ENCODE data around the gene TNNT3.

The TNNT3 gene

DNA sequence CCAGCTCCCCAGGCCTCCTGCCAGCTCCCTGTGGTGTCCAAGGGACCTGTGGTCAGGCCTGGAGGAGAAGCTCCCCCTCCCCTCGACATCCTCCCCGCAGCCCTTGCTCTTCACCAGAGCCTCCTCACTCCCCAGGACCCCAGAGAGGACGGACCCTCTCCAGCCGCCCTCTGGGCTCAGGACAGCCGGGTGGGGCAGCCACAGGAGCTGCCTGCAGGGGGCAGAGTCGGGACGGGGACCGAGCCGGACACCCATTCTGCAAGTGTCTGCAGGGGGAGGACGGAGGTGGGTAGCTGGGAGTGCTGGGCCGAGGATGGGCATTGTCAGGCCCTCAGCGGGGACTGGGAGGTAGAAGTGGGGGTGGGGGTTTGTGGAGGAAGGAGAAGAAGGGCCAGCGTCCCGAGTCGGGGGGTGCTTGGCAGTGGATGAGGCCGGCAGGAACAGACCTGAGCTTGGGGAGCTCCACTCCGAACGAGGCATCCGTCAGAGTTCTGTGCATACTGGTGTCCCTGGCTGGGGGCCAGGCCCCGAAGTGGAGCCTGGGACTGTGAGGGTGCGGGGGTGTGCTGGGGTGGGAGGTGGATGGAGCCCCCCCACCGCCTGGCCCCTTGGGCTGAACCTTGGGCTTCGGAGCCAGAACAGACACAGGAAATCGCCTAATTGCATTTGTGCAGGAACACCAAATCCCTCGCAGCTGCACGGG lies 43.0 kb upstream of the TNNT3 start:
- Histone ChIP-seq H3K36me3 (ENCODE audit: control insufficient read depth, insufficient read depth, low read length, severe bottlenecking) (no peaks in the 10 kb centered on the region), H3K9ac (ENCODE audit: low read length) (peak overlapping the region; percentile 74), H3K4me3 (ENCODE audit: low read length) (peak overlapping the region; percentile 12), H3K27me3 (replicated peaks; ENCODE audit: control insufficient read depth, insufficient read depth, low read length) (no peaks in the 10 kb centered on the region), H3K4me1 (ENCODE audit: control insufficient read depth, insufficient read depth, low read length) (peaks cover 35% of the 10 kb centered on the region), H3K9me3 (ENCODE audit: control insufficient read depth, low read length) (no peaks in the 10 kb centered on the region)
- DNase-seq (ENCODE audit: low read depth), result peak; percentile 79

DNA sequence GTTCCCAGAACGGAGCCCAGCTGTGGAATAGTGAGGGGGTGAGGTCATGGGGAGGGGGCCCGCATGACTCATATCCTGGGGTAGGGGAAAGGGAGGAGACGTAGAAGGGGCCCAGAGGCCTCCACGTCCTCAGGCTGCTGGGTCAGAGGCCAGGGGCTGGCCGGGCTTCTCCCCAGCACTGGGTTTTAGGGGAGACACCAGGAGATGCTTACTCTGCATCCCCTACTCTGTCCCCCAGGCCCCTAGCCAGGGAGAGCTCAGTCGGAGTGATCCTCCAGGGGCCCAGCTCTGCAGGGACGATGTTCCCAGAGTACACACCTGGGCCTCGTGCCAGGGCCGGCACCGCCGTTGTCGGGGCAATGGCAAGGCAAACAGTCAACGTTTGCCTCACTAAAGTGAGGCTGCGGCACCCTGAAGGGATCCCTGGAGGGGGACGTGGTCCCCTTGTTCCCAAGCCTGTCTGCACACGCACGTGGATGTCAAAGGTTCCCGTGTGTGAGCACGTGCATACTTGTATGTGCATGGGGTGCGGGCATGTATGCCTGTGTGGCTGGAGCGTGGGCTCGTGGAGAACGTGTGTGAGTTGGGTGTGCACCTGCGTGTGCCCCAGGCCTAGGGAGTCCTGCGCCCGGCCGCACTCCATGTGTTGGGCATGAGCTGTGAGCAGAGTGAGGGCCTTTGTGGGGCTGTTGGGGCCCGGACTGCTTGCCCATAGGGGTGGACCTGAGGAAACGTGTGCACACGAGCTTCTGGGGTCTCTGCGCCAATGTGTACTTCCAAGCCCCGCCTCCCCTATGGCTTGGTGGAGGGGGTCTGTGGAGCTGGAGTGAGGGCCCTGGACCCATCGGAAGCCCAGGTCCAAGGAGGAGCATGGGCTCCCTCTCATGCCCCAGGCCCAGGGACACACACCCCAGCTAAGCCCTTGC lies 42.0 kb upstream of the TNNT3 start:
- DNase-seq (ENCODE audit: low read depth), result peak; percentile 64
- H3K36me3 ChIP-seq (ENCODE audit: control insufficient read depth, insufficient read depth, low read length, severe bottlenecking), result no peaks in the 10 kb centered on the region
- peak overlapping the region; percentile 59 for H3K9ac ChIP-seq (ENCODE audit: low read length)
- no peaks in the 10 kb centered on the region for H3K9me3 ChIP-seq (ENCODE audit: control insufficient read depth, low read length)
- peaks cover 43% of the 10 kb centered on the region for H3K4me1 ChIP-seq (ENCODE audit: control insufficient read depth, insufficient read depth, low read length)
- no peaks in the 10 kb centered on the region for H3K27me3 ChIP-seq (replicated peaks; ENCODE audit: control insufficient read depth, insufficient read depth, low read length)
- H3K4me3 ChIP-seq (ENCODE audit: low read length), result no peak overlapping the region

DNA sequence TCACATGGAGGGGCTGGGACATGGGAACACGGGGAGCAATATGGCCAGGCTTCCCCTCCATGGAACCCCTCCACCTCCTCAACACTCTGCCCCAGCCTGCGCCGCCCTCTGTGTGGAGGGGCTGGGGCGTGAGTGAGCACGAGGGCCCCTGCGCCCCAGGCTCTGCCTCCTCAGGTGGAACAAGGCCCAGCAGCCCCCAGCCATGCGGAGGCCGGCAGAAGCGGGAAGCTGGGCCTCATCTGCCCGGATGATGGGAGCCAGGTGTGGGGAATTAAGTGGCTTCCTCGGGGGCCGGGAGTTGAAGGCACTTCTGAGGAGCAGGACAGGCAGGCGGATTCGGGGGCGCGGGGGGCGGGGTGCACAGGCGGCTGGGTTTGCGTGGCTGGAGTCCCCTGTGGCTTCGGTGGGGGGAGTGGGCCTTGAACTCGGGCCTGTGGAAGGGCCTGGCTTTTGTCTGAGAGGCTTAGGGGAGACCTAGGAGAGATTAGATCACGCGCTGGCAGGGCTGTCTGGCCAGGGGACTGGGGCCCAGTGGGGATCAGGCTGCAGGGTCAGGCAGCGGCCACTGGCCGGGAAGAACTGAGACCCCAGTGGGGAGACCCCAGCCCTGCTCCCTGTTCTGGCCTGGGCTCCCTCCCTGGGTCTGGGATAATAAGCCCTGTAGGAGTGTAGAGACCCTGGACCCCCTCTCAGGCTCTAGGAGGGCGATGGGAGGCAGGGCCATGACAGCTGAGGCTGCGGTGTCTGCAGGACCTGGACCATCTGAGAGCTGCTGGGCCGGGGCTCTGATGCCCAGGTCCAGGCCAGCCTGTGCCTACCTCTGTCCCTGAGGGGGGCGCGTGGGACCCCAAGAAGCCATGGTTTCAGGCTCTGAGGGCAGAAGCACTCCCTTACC lies 41.1 kb upstream of the TNNT3 start:
- Histone ChIP-seq H3K9me3 (ENCODE audit: control insufficient read depth, low read length) (no peaks in the 10 kb centered on the region), H3K4me3 (ENCODE audit: low read length) (no peak overlapping the region), H3K4me1 (ENCODE audit: control insufficient read depth, insufficient read depth, low read length) (peaks cover 43% of the 10 kb centered on the region), H3K36me3 (ENCODE audit: control insufficient read depth, insufficient read depth, low read length, severe bottlenecking) (no peaks in the 10 kb centered on the region), H3K27me3 (replicated peaks; ENCODE audit: control insufficient read depth, insufficient read depth, low read length) (no peaks in the 10 kb centered on the region), H3K9ac (ENCODE audit: low read length) (peak overlapping the region; percentile 59)
- DNase-seq (ENCODE audit: low read depth), result no peak

DNA sequence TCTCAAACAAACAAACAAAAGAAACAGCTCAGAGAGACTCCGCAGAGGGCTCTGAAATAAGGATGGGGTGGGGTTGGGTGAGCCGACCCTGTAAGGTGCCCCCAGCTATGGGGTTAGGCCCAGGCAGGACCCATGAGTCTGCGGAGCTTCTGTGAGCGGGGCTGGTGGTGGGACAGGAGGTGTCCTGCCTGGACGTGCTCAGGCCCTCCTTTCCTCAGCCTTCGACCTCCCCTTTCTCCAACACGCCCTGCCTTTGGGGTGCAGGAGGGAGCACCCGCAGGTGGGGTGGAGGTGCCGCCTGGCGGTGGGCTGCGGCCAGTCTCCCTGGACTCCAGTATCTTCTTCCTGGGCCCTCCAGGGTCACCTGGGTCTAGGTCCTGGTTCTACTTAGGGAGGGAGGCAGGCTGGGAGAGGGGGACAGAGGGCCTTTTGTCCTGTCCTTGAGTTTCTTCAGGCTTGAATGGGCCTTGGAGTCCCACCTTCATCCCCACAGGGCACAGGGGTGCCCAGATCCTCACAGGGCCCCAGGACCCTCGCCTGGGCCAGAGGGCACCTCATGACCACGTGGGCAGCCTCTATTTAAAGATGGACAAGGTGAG lies 40.1 kb upstream of the TNNT3 start:
- no peak for DNase-seq (ENCODE audit: low read depth)
- H3K36me3 ChIP-seq (ENCODE audit: control insufficient read depth, insufficient read depth, low read length, severe bottlenecking), result peaks cover 7% of the 10 kb centered on the region
- no peaks in the 10 kb centered on the region for H3K27me3 ChIP-seq (replicated peaks; ENCODE audit: control insufficient read depth, insufficient read depth, low read length)
- H3K9me3 ChIP-seq (ENCODE audit: control insufficient read depth, low read length), result no peaks in the 10 kb centered on the region
- H3K4me1 ChIP-seq (ENCODE audit: control insufficient read depth, insufficient read depth, low read length), result peaks cover 43% of the 10 kb centered on the region
- H3K4me3 ChIP-seq (ENCODE audit: low read length), result no peak overlapping the region
- H3K9ac ChIP-seq (ENCODE audit: low read length), result peak overlapping the region; percentile 83

DNA sequence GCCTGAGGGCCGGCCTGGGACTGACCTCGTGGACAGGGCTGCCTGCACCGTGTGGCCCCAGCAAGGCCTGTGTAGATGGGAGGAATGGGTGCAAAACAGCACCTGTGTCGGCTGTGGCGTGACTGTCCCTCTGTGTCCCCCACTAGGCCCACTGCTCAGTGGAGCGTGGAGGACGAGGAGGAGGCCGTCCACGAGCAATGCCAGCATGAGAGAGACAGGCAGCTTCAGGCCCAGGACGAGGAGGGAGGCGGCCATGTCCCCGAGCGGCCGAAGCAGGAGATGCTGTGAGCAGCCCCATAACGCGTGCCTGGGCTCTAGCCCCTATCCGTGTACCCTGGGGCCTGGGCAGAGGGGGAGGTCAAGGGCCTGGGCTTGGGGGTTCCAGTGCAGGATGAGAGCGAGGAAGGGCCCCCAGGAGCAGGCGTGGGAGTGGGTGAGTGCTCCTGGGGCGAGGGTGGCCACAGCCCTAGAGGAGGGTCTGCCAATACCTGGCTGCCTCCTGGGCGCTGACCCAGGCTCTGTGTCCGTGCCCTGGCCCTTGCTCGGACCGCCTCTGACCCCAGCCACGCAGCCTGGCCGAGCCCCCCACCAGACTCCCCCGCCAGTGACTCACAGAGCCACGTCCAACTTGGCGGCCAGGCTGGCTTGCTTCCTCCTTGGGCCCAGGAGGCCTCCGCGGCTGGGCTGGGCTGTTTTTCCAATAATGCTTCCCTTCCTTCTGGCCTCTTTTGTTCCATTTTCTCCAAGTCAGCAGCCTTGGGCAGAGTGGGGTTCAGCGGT lies 39.4 kb upstream of the TNNT3 start:
- Histone ChIP-seq H3K27me3 (replicated peaks; ENCODE audit: control insufficient read depth, insufficient read depth, low read length) (no peaks in the 10 kb centered on the region), H3K4me1 (ENCODE audit: control insufficient read depth, insufficient read depth, low read length) (peaks cover 42% of the 10 kb centered on the region), H3K9me3 (ENCODE audit: control insufficient read depth, low read length) (no peaks in the 10 kb centered on the region), H3K9ac (ENCODE audit: low read length) (peak overlapping the region; percentile 83), H3K4me3 (ENCODE audit: low read length) (no peak overlapping the region), H3K36me3 (ENCODE audit: control insufficient read depth, insufficient read depth, low read length, severe bottlenecking) (peaks cover 13% of the 10 kb centered on the region)
- peak; percentile 26 for DNase-seq (ENCODE audit: low read depth)

DNA sequence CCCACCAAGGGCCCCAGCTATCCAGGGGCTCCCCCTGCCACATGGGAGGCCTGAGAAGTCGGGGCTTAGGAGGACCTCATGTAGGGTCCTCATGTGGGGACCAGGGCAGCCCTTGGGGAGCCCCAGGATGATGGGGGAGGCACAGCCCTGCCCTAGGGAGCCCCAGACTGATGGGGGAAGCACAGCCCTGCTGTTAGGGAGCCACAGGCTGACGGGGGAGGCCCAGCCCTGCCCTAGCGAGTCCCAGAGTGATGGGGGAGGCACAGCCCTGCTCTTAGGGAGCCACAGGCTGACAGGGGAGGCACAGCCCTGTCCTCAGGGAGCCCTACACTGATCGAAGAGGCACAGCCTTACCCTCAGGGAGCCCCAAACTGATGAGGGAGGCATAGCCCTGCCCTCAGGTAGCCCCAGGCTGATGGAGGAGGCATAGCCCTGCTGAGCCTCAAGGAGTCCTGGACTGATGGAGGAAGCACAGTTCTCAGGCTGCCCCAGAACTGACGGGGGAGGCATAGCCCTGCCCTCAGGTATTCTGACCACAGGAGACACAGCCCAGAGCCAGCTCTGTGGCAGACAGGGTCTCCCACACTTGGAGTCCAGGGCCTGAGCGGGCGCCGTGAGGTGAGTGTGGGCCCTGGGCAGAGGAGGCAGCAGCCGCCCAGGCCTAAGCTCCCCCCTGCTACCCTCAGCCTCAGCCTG lies 38.6 kb upstream of the TNNT3 start:
- peaks cover 20% of the 10 kb centered on the region for H3K36me3 ChIP-seq (ENCODE audit: control insufficient read depth, insufficient read depth, low read length, severe bottlenecking)

DNA sequence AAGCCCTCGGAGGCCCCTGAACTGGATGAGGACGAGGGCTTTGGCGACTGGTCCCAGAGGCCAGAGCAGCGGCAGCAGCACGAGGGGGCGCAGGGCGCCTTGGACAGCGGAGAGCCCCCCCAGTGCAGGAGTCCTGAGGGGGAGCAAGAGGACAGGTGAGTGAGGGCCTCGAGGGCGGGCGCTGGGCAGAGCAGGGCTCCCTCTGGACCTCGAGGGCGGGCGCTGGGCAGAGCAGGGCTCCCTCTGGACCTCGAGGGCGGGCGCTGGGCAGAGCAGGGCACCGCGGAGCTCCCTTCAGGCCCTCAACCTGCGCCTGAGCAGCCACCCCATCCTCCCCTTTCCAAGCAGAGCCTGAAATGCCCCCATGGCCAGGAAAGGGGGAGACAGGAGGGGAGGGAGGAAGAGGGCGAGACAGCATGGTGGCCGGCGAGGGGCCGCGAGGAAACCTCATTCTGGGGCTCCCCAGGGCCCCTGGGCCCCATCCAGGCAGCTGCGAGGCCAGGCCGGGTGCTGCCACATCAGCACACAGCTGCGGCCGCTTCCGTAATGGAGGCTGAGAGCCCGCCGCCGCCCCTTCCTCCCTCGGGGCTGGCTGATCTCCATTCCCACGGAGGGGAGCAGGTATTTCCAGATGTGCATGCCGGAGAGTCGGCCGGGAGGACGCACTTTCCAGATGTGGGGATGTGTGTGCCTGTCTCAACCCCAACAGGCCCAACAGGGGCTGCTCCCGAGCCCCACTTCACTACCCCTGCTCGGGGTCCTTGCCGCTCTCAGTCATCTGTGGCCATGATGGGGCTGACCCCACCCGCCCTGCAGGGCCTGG lies 37.9 kb upstream of the TNNT3 start:
- peak overlapping the region; percentile 83 for H3K9ac ChIP-seq (ENCODE audit: low read length)
- no peaks in the 10 kb centered on the region for H3K27me3 ChIP-seq (replicated peaks; ENCODE audit: control insufficient read depth, insufficient read depth, low read length)
- no peaks in the 10 kb centered on the region for H3K9me3 ChIP-seq (ENCODE audit: control insufficient read depth, low read length)
- peak overlapping the region; percentile 27 for H3K4me3 ChIP-seq (ENCODE audit: low read length)
- H3K4me1 ChIP-seq (ENCODE audit: control insufficient read depth, insufficient read depth, low read length), result peaks cover 31% of the 10 kb centered on the region
- no peak for DNase-seq (ENCODE audit: low read depth)
- H3K36me3 ChIP-seq (ENCODE audit: control insufficient read depth, insufficient read depth, low read length, severe bottlenecking), result peaks cover 28% of the 10 kb centered on the region

More for the DNA sequence above, 38.6 kb upstream of the TNNT3 start:
- no peaks in the 10 kb centered on the region for H3K9me3 ChIP-seq (ENCODE audit: control insufficient read depth, low read length)
- H3K4me3 ChIP-seq (ENCODE audit: low read length), result no peak overlapping the region
- peak overlapping the region; percentile 83 for H3K9ac ChIP-seq (ENCODE audit: low read length)
- peaks cover 38% of the 10 kb centered on the region for H3K4me1 ChIP-seq (ENCODE audit: control insufficient read depth, insufficient read depth, low read length)
- no peak for DNase-seq (ENCODE audit: low read depth)
- H3K27me3 ChIP-seq (replicated peaks; ENCODE audit: control insufficient read depth, insufficient read depth, low read length), result no peaks in the 10 kb centered on the region

DNA sequence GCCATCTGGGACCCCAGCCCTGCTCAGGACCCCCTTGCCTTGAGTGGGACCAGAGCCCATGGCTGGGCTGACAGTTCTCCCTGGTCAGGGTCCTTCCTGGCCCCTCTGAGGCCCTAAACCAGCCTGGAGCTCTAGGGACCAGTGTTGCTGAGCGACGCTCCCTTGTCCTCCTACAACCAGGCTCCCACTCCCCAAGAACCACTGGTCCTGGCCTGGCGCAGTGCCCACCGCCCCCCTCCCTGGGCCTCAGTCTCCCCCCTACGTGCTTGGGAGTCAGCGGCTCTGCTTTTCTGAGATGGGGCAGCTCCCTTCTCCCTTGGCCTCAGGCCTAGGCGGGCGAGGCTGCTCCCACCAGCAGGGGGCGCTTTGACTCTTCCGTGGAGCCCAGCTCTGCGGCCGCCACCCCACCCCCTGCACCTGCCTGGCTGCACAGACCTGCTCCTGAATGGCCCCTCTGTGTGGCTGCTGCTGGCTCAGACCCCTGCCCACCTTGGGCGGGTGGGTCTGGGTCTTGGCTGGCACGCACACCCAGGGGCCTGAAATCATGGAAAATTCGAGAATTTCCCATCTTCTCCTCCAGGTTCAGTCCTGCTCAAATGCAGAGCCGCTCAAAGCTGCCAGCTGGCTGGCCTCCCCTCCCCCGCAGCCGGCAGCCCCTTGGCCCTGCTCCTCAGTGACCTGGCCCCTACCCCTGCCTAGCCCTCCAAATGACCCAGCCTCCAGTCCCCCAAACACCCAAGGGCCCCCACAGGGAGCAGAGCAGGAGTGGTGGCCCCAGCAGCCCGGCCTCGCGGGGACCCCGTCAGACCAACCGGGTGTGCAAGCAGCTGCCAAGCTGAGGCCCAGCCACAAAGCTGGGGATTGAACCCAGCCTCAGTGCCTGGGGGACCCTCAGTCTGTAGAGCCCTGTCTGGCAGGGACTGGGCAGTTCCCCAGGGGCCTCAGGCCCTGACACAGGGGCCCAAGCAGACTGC lies 37.0 kb upstream of the TNNT3 start:
- H3K9ac ChIP-seq (ENCODE audit: low read length), result peak overlapping the region; percentile 83
- H3K27me3 ChIP-seq (replicated peaks; ENCODE audit: control insufficient read depth, insufficient read depth, low read length), result no peaks in the 10 kb centered on the region
- no peaks in the 10 kb centered on the region for H3K9me3 ChIP-seq (ENCODE audit: control insufficient read depth, low read length)
- peak; percentile 92 for DNase-seq (ENCODE audit: low read depth)
- peaks cover 31% of the 10 kb centered on the region for H3K36me3 ChIP-seq (ENCODE audit: control insufficient read depth, insufficient read depth, low read length, severe bottlenecking)
- peaks cover 25% of the 10 kb centered on the region for H3K4me1 ChIP-seq (ENCODE audit: control insufficient read depth, insufficient read depth, low read length)
- peak overlapping the region; percentile 27 for H3K4me3 ChIP-seq (ENCODE audit: low read length)

Data from adipocyte (in vitro differentiated cells).